Upper lobe of left lung (tissue), 4 donors: ENCODE data around the gene KCNIP3.

Experiments used
- EP300 ChIP-seq, 4 donors: sonication (generic); formaldehyde crosslinking; IDR thresholded peaks; one replicate each; pipeline ENCODE4 v1.5.1; 2017; ENCODE audit warnings: antibody characterized with exemption in 4 of 4, control low read depth in 2 of 4
- POLR2AphosphoS5 ChIP-seq, 2 donors: sonication (generic); formaldehyde crosslinking; IDR thresholded peaks; one replicate each; pipeline ENCODE4 v1.5.1; 2017; ENCODE audit warnings: antibody characterized with exemption in 2 of 2
- TF ChIP-seq, protein P1 (sequence below), 6 experiments: fragments of 450-650 bp in 4 of 6; fragments of 200-600 bp in 2 of 6; sonication (generic) in 2 of 6; IDR thresholded peaks; one replicate each; pipeline ENCODE4 v1.5.1; 2016 to 2019; ENCODE audit warnings: antibody characterized with exemption in 6 of 6

DNA sequence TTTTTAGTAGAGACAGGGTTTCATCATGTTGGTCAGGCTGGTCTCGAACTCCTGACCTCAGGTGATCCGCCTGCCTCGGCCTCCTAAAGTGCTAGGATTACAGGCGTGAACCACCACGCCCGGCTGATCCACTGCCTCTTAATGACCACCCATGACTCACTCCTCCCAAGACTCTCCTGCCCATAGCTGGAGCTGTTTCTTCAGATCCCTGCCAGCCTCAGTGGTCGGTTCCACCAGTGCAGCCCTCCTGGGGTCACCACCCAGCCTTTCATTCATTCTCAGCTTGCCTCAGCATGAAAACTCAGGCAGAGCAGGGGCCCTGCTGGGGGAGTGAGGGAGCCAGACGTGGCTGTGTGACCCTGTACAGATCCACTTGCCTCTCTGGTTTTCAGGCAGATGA lies 12.5 kb downstream of the KCNIP3 start:
- TF ChIP-seq, protein P1, sequence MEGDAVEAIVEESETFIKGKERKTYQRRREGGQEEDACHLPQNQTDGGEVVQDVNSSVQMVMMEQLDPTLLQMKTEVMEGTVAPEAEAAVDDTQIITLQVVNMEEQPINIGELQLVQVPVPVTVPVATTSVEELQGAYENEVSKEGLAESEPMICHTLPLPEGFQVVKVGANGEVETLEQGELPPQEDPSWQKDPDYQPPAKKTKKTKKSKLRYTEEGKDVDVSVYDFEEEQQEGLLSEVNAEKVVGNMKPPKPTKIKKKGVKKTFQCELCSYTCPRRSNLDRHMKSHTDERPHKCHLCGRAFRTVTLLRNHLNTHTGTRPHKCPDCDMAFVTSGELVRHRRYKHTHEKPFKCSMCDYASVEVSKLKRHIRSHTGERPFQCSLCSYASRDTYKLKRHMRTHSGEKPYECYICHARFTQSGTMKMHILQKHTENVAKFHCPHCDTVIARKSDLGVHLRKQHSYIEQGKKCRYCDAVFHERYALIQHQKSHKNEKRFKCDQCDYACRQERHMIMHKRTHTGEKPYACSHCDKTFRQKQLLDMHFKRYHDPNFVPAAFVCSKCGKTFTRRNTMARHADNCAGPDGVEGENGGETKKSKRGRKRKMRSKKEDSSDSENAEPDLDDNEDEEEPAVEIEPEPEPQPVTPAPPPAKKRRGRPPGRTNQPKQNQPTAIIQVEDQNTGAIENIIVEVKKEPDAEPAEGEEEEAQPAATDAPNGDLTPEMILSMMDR (IDR thresholded peaks at IDR 0.05) = no peak
- TF ChIP-seq EP300 (IDR thresholded peaks at IDR 0.05) (no peak), POLR2AphosphoS5 (IDR thresholded peaks at IDR 0.05) (no peak)
